ENCODE results near the gene FRS3.

GRCh38 chr6:41791984-41792383 is 12.3 kb upstream of the FRS3 start:
- TF ChIP-seq CTCF (IDR thresholded peaks at IDR 0.05; ENCODE audit: low read depth, low read length) (no peak), MAX (IDR thresholded peaks at IDR 0.05; ENCODE audit: low read depth, low read length) (no peak)
